Body of pancreas (tissue), 4 donors: ENCODE results near the gene UFSP2. TPM values are rescaled to one million over a fixed set of nuclear protein-coding genes. Genes with fewer than 3 reads are reported as not detected.

ENCODE experiments used
- ATAC-seq: fragments of 150-250 bp; one replicate; pipeline ENCODE4 v1.9.1; 2016
- DNase-seq, 4 donors: peaks; one replicate each; pipeline ENCODE4 v3.0.0-alpha.2; 2019
- H3K27ac ChIP-seq, 4 donors: fragments of 200-600 bp; sonication (generic); 1 replicate in 3 of 4; 2 replicates in 1 of 4; pipeline versions ENCODE4 v1.5.1 to v1.6.1; 2016 to 2019; ENCODE audit warnings: mild to moderate bottlenecking in 1 of 4, mixed read lengths in 1 of 4, moderate library complexity in 1 of 4
- H3K27me3 ChIP-seq, 2 donors: fragments of 200-600 bp; sonication (generic); one replicate each; pipeline ENCODE4 v1.6.0; 2016; ENCODE audit warnings: mild to moderate bottlenecking in 1 of 2
- H3K36me3 ChIP-seq, 2 donors: fragments of 200-600 bp; sonication (generic); replicated peaks in 1 of 2; 2 replicates each; pipeline ENCODE4 v1.5.1; 2016; ENCODE audit warnings: low read depth in 2 of 2; ENCODE audit not compliant: insufficient read depth in 1 of 2
- H3K4me1 ChIP-seq: fragments of 200-600 bp; sonication (generic); one replicate; pipeline ENCODE4 v1.6.0; 2016
- H3K4me3 ChIP-seq, 2 donors: fragments of 200-600 bp; sonication (generic); 1 replicate in 1 of 2; 2 replicates in 1 of 2; pipeline ENCODE4 v1.5.1; 2016 to 2019
- H3K9me3 ChIP-seq, 3 donors: fragments of 200-600 bp; sonication (generic); 1 replicate in 2 of 3; 2 replicates in 1 of 3; pipeline ENCODE4 v1.5.1; 2016
- CTCF ChIP-seq, 7 experiments: fragments of 450-650 bp in 4 of 7; fragments of 200-600 bp in 3 of 7; sonication (generic) in 3 of 7; IDR thresholded peaks; one replicate each; pipeline ENCODE4 v1.5.1; 2016 to 2019; ENCODE audit warnings: antibody characterized with exemption in 7 of 7
- POLR2A ChIP-seq, 3 donors: fragments of 450-650 bp; IDR thresholded peaks; one replicate each; pipeline ENCODE4 v1.6.1; 2016; ENCODE audit warnings: antibody characterized with exemption in 3 of 3, mild to moderate bottlenecking in 2 of 3
- WGBS, 2 donors: methylation state at CpG; one replicate each; pipeline ENCODE4 v1.1.5; 2017; 5-methylcytosine and 5-hydroxymethylcytosine counted together
- intact Hi-C: fragments of 100-400 bp; cut with DNase I; formaldehyde crosslinking; loops from one replicate; pipeline ENCODE4 v1.15.1; 2023
- total RNA-seq, 2 donors: library from RNA; depleted of rRNA; stranded (reverse); fragments of >200 nt; gene quantifications; one replicate each; pipeline ENCODE4 v1.1.0, GENCODE V29; 2016

UFSP2 gene
- total RNA-seq, 2 donors from 2014 or later, result 14.8 to 18.5 TPM

GRCh38 chr4:185465707-185466106 lies 39.9 kb upstream of the UFSP2 start:
- no peak for DNase-seq
- TF ChIP-seq POLR2A (IDR thresholded peaks at IDR 0.05) (no peak), CTCF (IDR thresholded peaks at IDR 0.05) (no peak)
- no peaks in the 10 kb centered on the region for H3K36me3 ChIP-seq
- no peaks in the 10 kb centered on the region for H3K9me3 ChIP-seq
- no peak overlapping the region for H3K27ac ChIP-seq
- H3K27me3 ChIP-seq, result no peaks in the 10 kb centered on the region
- H3K4me1 ChIP-seq, result peaks cover 21% of the 10 kb centered on the region
- no peak overlapping the region for H3K4me3 ChIP-seq
- ATAC-seq, result no peak
- intact Hi-C loops, result no loop called here
- 84 to 93% methylated on average over 3 of the region's 3 CpGs for WGBS, 2 donors

GRCh38 chr4:185464887-185465286 lies 39.1 kb upstream of the UFSP2 start:
- Histone ChIP-seq H3K4me3 (no peak overlapping the region), H3K36me3 (no peaks in the 10 kb centered on the region), H3K27me3 (no peaks in the 10 kb centered on the region), H3K4me1 (peaks cover 17% of the 10 kb centered on the region), H3K9me3 (no peaks in the 10 kb centered on the region), H3K27ac (no peak overlapping the region)
- no peak for DNase-seq
- TF ChIP-seq CTCF (IDR thresholded peaks at IDR 0.05), result no peak
- TF ChIP-seq POLR2A (IDR thresholded peaks at IDR 0.05), result no peak
- ATAC-seq, result no peak
- intact Hi-C loops, result no loop called here
- WGBS, 2 donors, result 3 to 14% methylated on average over 1 of the region's 1 CpG

- no peak for ATAC-seq
- no peak overlapping the region for H3K4me3 ChIP-seq
- H3K4me1 ChIP-seq, result peaks cover 10% of the 10 kb centered on the region
- no peaks in the 10 kb centered on the region for H3K36me3 ChIP-seq
- no peaks in the 10 kb centered on the region for H3K9me3 ChIP-seq
- intact Hi-C loops, result no loop called here
- no peak overlapping the region for H3K27ac ChIP-seq
- TF ChIP-seq POLR2A (IDR thresholded peaks at IDR 0.05) (no peak), CTCF (IDR thresholded peaks at IDR 0.05) (no peak)
- DNase-seq, result no peak
- WGBS, 2 donors, result 65 to 72% methylated on average over 6 of the region's 6 CpGs
- no peaks in the 10 kb centered on the region for H3K27me3 ChIP-seq
Measured at GRCh38 chr4:185464183-185464582, 38.4 kb upstream of the UFSP2 start.

GRCh38 chr4:185463541-185463940 lies 37.8 kb upstream of the UFSP2 start:
- no peak for TF ChIP-seq POLR2A (IDR thresholded peaks at IDR 0.05)
- no peak for TF ChIP-seq CTCF (IDR thresholded peaks at IDR 0.05)
- no peaks in the 10 kb centered on the region for H3K27me3 ChIP-seq
- no peaks in the 10 kb centered on the region for H3K36me3 ChIP-seq
- H3K4me3 ChIP-seq, result no peak overlapping the region
- intact Hi-C loops, result no loop called here
- no peak overlapping the region for H3K27ac ChIP-seq
- H3K9me3 ChIP-seq, result no peaks in the 10 kb centered on the region
- WGBS, 2 donors, result 92 to 94% methylated on average over 6 of the region's 6 CpGs
- H3K4me1 ChIP-seq, result peaks cover 5% of the 10 kb centered on the region
- no peak for DNase-seq
- ATAC-seq, result no peak

GRCh38 chr4:185461565-185461964 lies 35.8 kb upstream of the UFSP2 start:
- H3K27ac ChIP-seq, result no peak overlapping the region
- WGBS, 2 donors, result 88 to 90% methylated on average over 8 of the region's 8 CpGs
- peaks cover 13% of the 10 kb centered on the region for H3K4me1 ChIP-seq
- TF ChIP-seq POLR2A (IDR thresholded peaks at IDR 0.05), result no peak
- TF ChIP-seq CTCF (IDR thresholded peaks at IDR 0.05), result no peak
- no peaks in the 10 kb centered on the region for H3K27me3 ChIP-seq
- DNase-seq (no peak), ATAC-seq (no peak)
- no peak overlapping the region for H3K4me3 ChIP-seq
- no peaks in the 10 kb centered on the region for H3K36me3 ChIP-seq
- intact Hi-C loops, result no loop called here
- no peaks in the 10 kb centered on the region for H3K9me3 ChIP-seq
